ENCODE measurements around the gene EIPR1.

- TF ChIP-seq OSR1 (CRISPR knock-in tag; IDR thresholded peaks at IDR 0.05) (no peak), CSRNP3 (CRISPR knock-in tag; IDR thresholded peaks at IDR 0.05) (no peak), RARB (CRISPR knock-in tag; IDR thresholded peaks at IDR 0.05) (no peak), POU6F1 (CRISPR knock-in tag; IDR thresholded peaks at IDR 0.05; ENCODE audit: borderline replicate concordance, low read depth) (no peak), PATZ1 (CRISPR knock-in tag; IDR thresholded peaks at IDR 0.05; ENCODE audit: borderline replicate concordance) (no peak), BACH2 (CRISPR knock-in tag; IDR thresholded peaks at IDR 0.05; ENCODE audit: borderline replicate concordance) (no peak), GLIS3 (CRISPR knock-in tag; IDR thresholded peaks at IDR 0.05) (no peak), ESRRG (CRISPR knock-in tag; IDR thresholded peaks at IDR 0.05) (no peak), ZC3H10 (CRISPR knock-in tag; IDR thresholded peaks at IDR 0.05) (no peak)
Observed at GRCh38 chr2:3405876-3406275, 28.3 kb upstream of the EIPR1 start.
